Activated CD8-positive, alpha-beta T cell treated with anti-CD3 and anti-CD28 coated beads for 36 hours (primary cell): ENCODE results near the gene NUDC. TPM values are rescaled to one million over a fixed set of nuclear protein-coding genes. Genes with fewer than 3 reads are reported as not detected.

Experiments
- ATAC-seq: fragments of 200-7000 bp; cut with Tn5 transposase; one replicate; pipeline ENCODE4 v1.10.0; 2021; ENCODE audit warnings: mild to moderate bottlenecking, moderate library complexity
- CTCF ChIA-PET: fragments of 350-600 bp; sonication (Branson Sonifier 250); formaldehyde crosslinking; loops from one replicate; lab custom pipeline; 2021; ENCODE audit warnings: antibody characterized with exemption; lab: Charles Lee
- POLR2A ChIA-PET: fragments of 350-600 bp; sonication (Branson Sonifier 250); formaldehyde crosslinking; loops from one replicate; lab custom pipeline; 2021; ENCODE audit warnings: antibody characterized with exemption; lab: Charles Lee
- DNase-seq: peaks from one replicate; pipeline ENCODE4 v3.0.0-alpha.2; 2020
- H3K27ac Mint-ChIP-seq: one replicate; pipeline ENCODE4 v1.8.0; 2021; ENCODE audit warnings: mild to moderate bottlenecking, mixed read lengths
- H3K27me3 Mint-ChIP-seq: one replicate; pipeline ENCODE4 v1.8.0; 2021; ENCODE audit warnings: mixed read lengths
- H3K36me3 Mint-ChIP-seq: one replicate; pipeline ENCODE4 v1.8.0; 2021; ENCODE audit warnings: low read depth, mixed read lengths
- H3K4me1 Mint-ChIP-seq: one replicate; pipeline ENCODE4 v1.8.0; 2021; ENCODE audit warnings: low read depth, mixed read lengths
- H3K4me3 Mint-ChIP-seq: one replicate; pipeline ENCODE4 v1.8.0; 2021; ENCODE audit warnings: mild to moderate bottlenecking, moderate library complexity, mixed read lengths
- H3K9me3 Mint-ChIP-seq: one replicate; pipeline ENCODE4 v1.8.0; 2021; ENCODE audit warnings: mixed read lengths
- CTCF ChIP-seq: fragments of 200-600 bp; IDR thresholded peaks from one replicate; pipeline ENCODE4 v1.8.0; 2022; ENCODE audit warnings: antibody characterized with exemption, mild to moderate bottlenecking
- intact Hi-C: fragments of 100-400 bp; cut with micrococcal nuclease; formaldehyde crosslinking; loops from one replicate; pipeline ENCODE4 v1.10.0; 2022
- total RNA-seq, 2 experiments: library from RNA; stranded (reverse); gene quantifications; one replicate each; pipeline ENCODE4 v1.2.3, GENCODE V29; 2021

Gene NUDC
- total RNA-seq, 2 experiments from 2014 or later = 97.0 to 103 TPM

GRCh38 chr1:26953374-26953773 lies 31.8 kb downstream of the NUDC start:
- ATAC-seq (no peak), DNase-seq (no peak)
- TF ChIP-seq CTCF = no peak
- H3K36me3 Mint-ChIP-seq = no peaks in the 10 kb centered on the region
- peaks cover 3% of the 10 kb centered on the region for H3K27me3 Mint-ChIP-seq
- no peak overlapping the region for H3K4me3 Mint-ChIP-seq
- no peaks in the 10 kb centered on the region for H3K4me1 Mint-ChIP-seq
- no peak overlapping the region for H3K27ac Mint-ChIP-seq
- ChIA-PET CTCF (no interaction called here), POLR2A (no interaction called here)
- intact Hi-C loops = no loop called here
- no peaks in the 10 kb centered on the region for H3K9me3 Mint-ChIP-seq

GRCh38 chr1:26956321-26956720 lies 34.8 kb downstream of the NUDC start:
- intact Hi-C loops = no loop called here
- no peak overlapping the region for H3K27ac Mint-ChIP-seq

DNA sequence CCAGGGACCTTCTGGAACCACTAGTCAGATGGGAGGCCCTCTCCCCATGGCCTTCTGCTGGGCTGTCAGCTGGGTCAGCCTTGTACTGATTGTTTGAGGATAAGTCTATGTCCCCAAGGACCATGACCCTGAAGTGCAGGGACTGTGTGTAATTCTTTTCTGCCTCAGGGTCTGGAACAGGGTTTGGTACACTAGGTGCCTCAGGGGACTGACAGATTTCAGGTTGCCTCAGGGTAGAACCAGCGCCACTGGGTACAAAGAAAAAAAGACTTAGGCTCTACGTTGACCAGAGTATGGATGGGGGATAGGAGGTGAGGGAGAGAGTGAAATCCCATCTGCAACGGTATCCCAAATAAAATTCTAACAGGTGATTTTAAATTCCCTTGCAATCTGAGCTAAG lies 35.8 kb downstream of the NUDC start:
- Mint-ChIP-seq H3K27ac (no peak overlapping the region), H3K9me3 (no peaks in the 10 kb centered on the region), H3K4me1 (peaks cover 3% of the 10 kb centered on the region), H3K27me3 (peaks cover 18% of the 10 kb centered on the region), H3K36me3 (no peaks in the 10 kb centered on the region), H3K4me3 (no peak overlapping the region)
- intact Hi-C loops = no loop called here
- ChIA-PET CTCF (no interaction called here), POLR2A (no interaction called here)
- ATAC-seq (no peak), DNase-seq (no peak)
- no peak for TF ChIP-seq CTCF

More at GRCh38 chr1:26956321-26956720, 34.8 kb downstream of the NUDC start:
- no peak for ATAC-seq
- Mint-ChIP-seq H3K36me3 (no peaks in the 10 kb centered on the region), H3K4me3 (no peak overlapping the region), H3K4me1 (peaks cover 3% of the 10 kb centered on the region), H3K9me3 (no peaks in the 10 kb centered on the region), H3K27me3 (peaks cover 13% of the 10 kb centered on the region)
- DNase-seq = no peak
- ChIA-PET POLR2A (no interaction called here), CTCF (interaction anchor here (0.7 kb wide), 1 partner anchor 99 kb away, joined by 3 read pairs; no protein-coding TSS in a partner anchor)
- TF ChIP-seq CTCF = no peak

- intact Hi-C loops = no loop called here
- no peaks in the 10 kb centered on the region for H3K36me3 Mint-ChIP-seq
- peaks cover 23% of the 10 kb centered on the region for H3K27me3 Mint-ChIP-seq
- ChIA-PET POLR2A (no interaction called here), CTCF (interaction anchor here (1.3 kb wide), 1 partner anchor 87 kb away, joined by 3 read pairs; no protein-coding TSS in a partner anchor)
- H3K4me1 Mint-ChIP-seq = peaks cover 3% of the 10 kb centered on the region
- no peak for TF ChIP-seq CTCF
- H3K4me3 Mint-ChIP-seq = peak overlapping the region; percentile 38
- no peak for DNase-seq
- no peak for ATAC-seq
- H3K9me3 Mint-ChIP-seq = no peaks in the 10 kb centered on the region
- no peak overlapping the region for H3K27ac Mint-ChIP-seq
Observed at GRCh38 chr1:26959270-26959669, 37.7 kb downstream of the NUDC start.

DNA sequence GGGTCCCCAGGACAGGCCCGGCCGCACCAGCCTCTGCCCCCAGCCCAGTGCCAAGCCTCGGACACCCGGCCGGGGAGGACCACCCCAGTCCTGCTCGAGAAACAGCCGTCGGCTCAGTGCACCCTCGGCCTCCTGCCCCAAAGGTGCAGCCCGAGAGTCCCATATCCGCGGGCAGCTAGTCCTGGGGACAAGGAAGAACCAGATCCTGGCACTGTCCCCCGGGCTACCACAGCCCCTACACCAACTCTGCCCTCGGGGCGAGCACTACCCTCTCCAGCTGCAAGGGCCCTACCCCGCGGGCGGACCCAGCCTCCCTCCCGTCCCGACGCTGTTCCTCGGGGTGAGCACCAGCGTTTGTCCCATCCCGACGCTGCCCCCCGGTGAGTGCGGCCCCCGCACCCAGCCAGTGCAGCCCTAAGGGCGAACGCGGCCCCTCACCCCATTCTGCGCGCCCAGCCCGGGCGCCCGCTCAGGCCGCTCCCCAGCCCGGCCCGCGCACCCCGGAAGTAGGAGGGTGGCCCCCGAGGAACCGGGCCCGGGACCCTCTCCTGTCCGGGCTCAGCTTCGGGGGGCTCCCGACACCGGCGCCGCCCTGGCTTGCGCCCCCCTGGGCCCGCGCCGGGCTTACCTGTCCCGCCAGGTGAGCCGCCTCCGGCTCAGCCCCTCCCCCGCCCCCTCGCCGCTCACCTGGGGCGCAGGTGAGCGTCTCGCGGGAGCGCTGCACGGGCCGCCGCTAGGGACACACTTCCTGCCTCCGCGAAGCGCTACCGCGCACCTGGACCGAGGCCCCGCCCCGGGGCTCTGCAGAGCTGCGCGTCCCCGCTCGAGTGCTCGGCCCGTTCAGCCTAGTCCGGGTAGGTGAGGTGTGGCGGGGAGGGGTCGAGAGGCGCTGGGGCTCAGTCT lies 38.4 kb downstream of the NUDC start, which contains the start of gene KDF1:
Gene KDF1 (minus strand): TSS at position 747 of the 903 bp plus-strand sequence. CDS start 8,088 bp downstream, outside the sequence.
- TF ChIP-seq CTCF = peak; percentile 15
- ChIA-PET POLR2A (interaction anchor here (1.2 to 1.5 kb wide), 3 partner anchors 9 to 29 kb away, joined by 3 read pairs; no protein-coding TSS in a partner anchor), CTCF (interaction anchor here (0.7 to 2.0 kb wide), 7 partner anchors 9 to 86 kb away, joined by 3 to 9 read pairs (median 3); no protein-coding TSS in a partner anchor)
- ATAC-seq (peak; percentile 77), DNase-seq (peak; percentile 37)
- H3K27ac Mint-ChIP-seq = no peak within 1 kb of the TSS
- no peaks in the 10 kb centered on the region for H3K9me3 Mint-ChIP-seq
- H3K36me3 Mint-ChIP-seq = no peaks in the 10 kb centered on the region
- intact Hi-C loops = no loop called here
- H3K27me3 Mint-ChIP-seq = peaks cover 25% of the 10 kb centered on the region
- H3K4me1 Mint-ChIP-seq = peaks cover 3% of the 10 kb centered on the region
- H3K4me3 Mint-ChIP-seq = peak within 1 kb of the TSS; percentile 70
